IMR-90 (cell line): ENCODE measurements around the gene ZNF783. TPM values are rescaled to one million over a fixed set of nuclear protein-coding genes. Genes with fewer than 3 reads are reported as not detected.

Experiments
- ATAC-seq: fragments of 200-7000 bp; cut with Tn5 transposase; 2 replicates; pipeline ENCODE4 v1.9.1; 2020; ENCODE audit warnings: low read depth, mild to moderate bottlenecking, moderate library complexity
- BruUV-seq: library from RNA; stranded (reverse); fragments of 400-500 nt; replicated peaks from 2 replicates; lab custom pipeline; 2021; lab: Mats Ljungman, UMichigan
- CTCF ChIA-PET: fragments of 300-600 bp; formaldehyde crosslinking; extraction: SDS; loops from one replicate; lab custom pipeline; 2021; ENCODE audit warnings: antibody characterized with exemption; lab: Yijun Ruan, JAX
- POLR2A ChIA-PET: fragments of 300-600 bp; sonication (Branson Sonifier 250); formaldehyde crosslinking; loops from one replicate; lab custom pipeline; 2022; ENCODE audit warnings: antibody characterized with exemption; ENCODE audit not compliant: unreplicated experiment; lab: Charles Lee
- DNase-seq: peaks from one replicate; pipeline ENCODE4 v3.0.0; 2013
- H2AFZ ChIP-seq: replicated peaks from 2 replicates; pipeline ENCODE3; 2013; ENCODE audit warnings: low read length, mild to moderate bottlenecking; ENCODE audit not compliant: poor library complexity
- H2AK5ac ChIP-seq: 2 replicates; pipeline ENCODE4 v1.6.1; 2013; ENCODE audit warnings: low read depth, low read length, inconsistent platforms
- H2AK9ac ChIP-seq: replicated peaks from 2 replicates; pipeline ENCODE3; 2013; ENCODE audit warnings: mild to moderate bottlenecking, low read depth, low read length, moderate library complexity; ENCODE audit not compliant: poor library complexity
- H2BK120ac ChIP-seq: 2 replicates; pipeline ENCODE4 v1.6.1; 2013; ENCODE audit warnings: low read depth, low read length, inconsistent platforms
- H2BK15ac ChIP-seq: 3 replicates; pipeline ENCODE4 v1.6.1; 2013; ENCODE audit warnings: low read depth, low read length, inconsistent platforms
- H2BK20ac ChIP-seq: 2 replicates; pipeline ENCODE4 v1.6.1; 2013; ENCODE audit warnings: low read depth, mild to moderate bottlenecking, inconsistent platforms, low read length, moderate library complexity
- H2BK5ac ChIP-seq: 2 replicates; pipeline ENCODE4 v1.6.1; 2013; ENCODE audit warnings: mild to moderate bottlenecking, low read depth, low read length, inconsistent platforms; ENCODE audit not compliant: poor library complexity, severe bottlenecking
- H3K14ac ChIP-seq: replicated peaks from 2 replicates; pipeline ENCODE4 v1.6.1; 2013; ENCODE audit warnings: low read depth, low read length, inconsistent platforms
- H3K18ac ChIP-seq: 2 replicates; pipeline ENCODE4 v1.6.1; 2013; ENCODE audit warnings: low read depth, low read length, control low read depth
- H3K23ac ChIP-seq: 2 replicates; pipeline ENCODE4 v1.6.1; 2013; ENCODE audit warnings: low read depth, low read length, inconsistent platforms
- H3K27ac ChIP-seq: 2 replicates; pipeline ENCODE4 v1.5.1; 2013; ENCODE audit warnings: mild to moderate bottlenecking, control low read depth, low read length; ENCODE audit not compliant: insufficient read depth
- H3K27me3 ChIP-seq: 2 replicates; pipeline ENCODE4 v1.6.1; 2013; ENCODE audit warnings: low read length; ENCODE audit not compliant: control insufficient read depth, insufficient read depth
- H3K36me3 ChIP-seq: 2 replicates; pipeline ENCODE4 v1.6.1; 2013; ENCODE audit warnings: low read length, mixed read lengths; ENCODE audit not compliant: control insufficient read depth, insufficient read depth
- H3K4ac ChIP-seq: 2 replicates; pipeline ENCODE4 v1.6.1; 2013; ENCODE audit warnings: low read depth, low read length, inconsistent platforms
- H3K4me1 ChIP-seq: 2 replicates; pipeline ENCODE4 v1.6.1; 2013; ENCODE audit warnings: low read length, mixed read lengths; ENCODE audit not compliant: control insufficient read depth, insufficient read depth
- H3K4me2 ChIP-seq: 2 replicates; pipeline ENCODE4 v1.6.1; 2013; ENCODE audit warnings: low read depth, mild to moderate bottlenecking, control low read depth, low read length, moderate library complexity
- H3K4me3 ChIP-seq: 2 replicates; pipeline ENCODE4 v1.5.1; 2013; ENCODE audit warnings: low read depth, mild to moderate bottlenecking, control low read depth, low read length, moderate library complexity; ENCODE audit not compliant: insufficient read depth
- H3K56ac ChIP-seq: 2 replicates; pipeline ENCODE4 v1.6.1; 2013; ENCODE audit warnings: low read length, inconsistent platforms; ENCODE audit not compliant: insufficient read depth; ENCODE audit errors: extremely low read depth
- H3K79me1 ChIP-seq, 2 experiments: 2 replicates each; pipeline ENCODE4 v1.6.1; 2013; ENCODE audit warnings: low read length in 2 of 2, inconsistent platforms in 1 of 2, low read depth in 1 of 2
- H3K9ac ChIP-seq: 2 replicates; pipeline ENCODE4 v1.6.1; 2013; ENCODE audit warnings: low read depth, low read length, control low read depth
- H3K9me1 ChIP-seq: 2 replicates; pipeline ENCODE4 v1.6.1; 2013; ENCODE audit warnings: low read length, inconsistent platforms; ENCODE audit not compliant: insufficient read depth
- H3K9me3 ChIP-seq: 2 replicates; pipeline ENCODE4 v1.6.1; 2013; ENCODE audit warnings: low read length; ENCODE audit not compliant: control insufficient read depth, insufficient read depth
- H4K20me1 ChIP-seq: 2 replicates; pipeline ENCODE4 v1.6.1; 2013; ENCODE audit warnings: low read length, inconsistent platforms; ENCODE audit not compliant: insufficient read depth
- H4K5ac ChIP-seq: 2 replicates; pipeline ENCODE4 v1.6.1; 2013; ENCODE audit warnings: mild to moderate bottlenecking, low read depth, low read length, control low read depth
- H4K8ac ChIP-seq, 2 experiments: 2 replicates each; pipeline ENCODE4 v1.6.1; 2013; ENCODE audit warnings: low read depth in 2 of 2, low read length in 2 of 2, control low read depth in 1 of 2, inconsistent platforms in 1 of 2
- H4K91ac ChIP-seq: 2 replicates; pipeline ENCODE4 v1.6.1; 2013; ENCODE audit warnings: low read depth, low read length, inconsistent platforms; ENCODE audit not compliant: insufficient read depth
- MXI1 ChIP-seq: IDR thresholded peaks from 2 replicates; pipeline ENCODE4 v1.6.1; 2012; ENCODE audit warnings: low read depth, mild to moderate bottlenecking, low read length, moderate library complexity, borderline replicate concordance
- SMC3 ChIP-seq: fragments of 150-350 bp; IDR thresholded peaks from 2 replicates; pipeline ENCODE4 v1.6.1; 2016; ENCODE audit warnings: low read depth, mild to moderate bottlenecking, antibody characterized with exemption, low read length, moderate library complexity
- WGBS, 2 experiments: methylation state at CpG; one replicate each; pipeline versions ENCODE4 v1.1.5 to v1.1.7; 2013; ENCODE audit warnings: missing lambda C conversion rate in 2 of 2; ENCODE audit not compliant: insufficient read length in 1 of 2; ENCODE audit errors: extremely low coverage in 2 of 2; 5-methylcytosine and 5-hydroxymethylcytosine counted together
- dilution Hi-C: fragments of 300-500 bp; cut with HindIII; formaldehyde crosslinking; loops from one replicate; pipeline ENCODE4 v1.14.3; 2018; ENCODE audit warnings: low sequenced_read_pairs; ENCODE audit not compliant: unreplicated experiment
- in situ Hi-C: fragments of 300-500 bp; cut with MboI; formaldehyde crosslinking; loops from 3 replicates; pipeline ENCODE4 v1.14.3; 2019; ENCODE audit warnings: low sequenced_read_pairs, inconsistent platforms, mixed read lengths
- intact Hi-C: fragments of 100-400 bp; cut with micrococcal nuclease; formaldehyde crosslinking; loops from 2 replicates; pipeline ENCODE4 v1.10.0; 2022
- polyA plus RNA-seq, 3 experiments: library from polyadenylated mRNA; depleted of rRNA; stranded (reverse); fragments of >200 nt; gene quantifications; 2 replicates each; pipeline ENCODE4 v1.2.3, GENCODE V29; 2012; ENCODE audit warnings: low replicate concordance in 1 of 3
- total RNA-seq: library from RNA; depleted of rRNA; stranded (reverse); fragments of >200 nt; gene quantifications from 2 replicates; pipeline ENCODE4 v1.2.3, GENCODE V29; 2012
- TF ChIP-seq, protein P1 (sequence below): conservative IDR thresholded peaks from 2 replicates; pipeline ENCODE4 v1.5.1; 2012; ENCODE audit warnings: mild to moderate bottlenecking, low read depth, low read length, improper control_type of control experiment

The ZNF783 gene
- total and polyA plus RNA-seq, 2 of the 4 experiments (the other 2 are of a cell fraction), result 2.3 to 7.2 TPM

- DNase-seq, result no peak
- CTCF ChIA-PET, result no interaction called here
- no TSS peak for BruUV-seq
Measured at GRCh38 chr7:149289856-149290255, 27.9 kb downstream of the ZNF783 start.

More at GRCh38 chr7:149289856-149290255, 27.9 kb downstream of the ZNF783 start:
- POLR2A ChIA-PET, result no interaction called here
- H2AK5ac ChIP-seq, result no peak overlapping the region
- peaks cover under 1% of the 10 kb centered on the region for H3K9me1 ChIP-seq
- no peak overlapping the region for H4K5ac ChIP-seq
- H2BK15ac ChIP-seq, result no peak overlapping the region
- H2BK5ac ChIP-seq, result no peak overlapping the region
- H2BK120ac ChIP-seq, result no peak overlapping the region
- H2AK9ac ChIP-seq, result no peak overlapping the region
- no peak overlapping the region for H2AFZ ChIP-seq
- no peak overlapping the region for H3K4ac ChIP-seq
- H3K9ac ChIP-seq, result no peak overlapping the region
- in situ Hi-C loops (no loop called here), dilution Hi-C loops (no loop called here), intact Hi-C loops (no loop called here)
- H3K18ac ChIP-seq, result no peak overlapping the region
- H2BK20ac ChIP-seq, result no peak overlapping the region
- WGBS, 2 experiments, result no CpG with 5 or more reads among the region's 4 CpGs
- ATAC-seq, result no peak
- 0 out of 2 replicates have a peak, but pooled peaks cover under 1% of the 10 kb centered on the region for H3K4me1 ChIP-seq
- H3K9me3 ChIP-seq, result no peaks in the 10 kb centered on the region
- no peak overlapping the region for H3K27ac ChIP-seq
- H3K36me3 ChIP-seq, result peaks cover 6% of the 10 kb centered on the region; the same call in 1 of the 2 replicates
- H3K27me3 ChIP-seq, result no peaks in the 10 kb centered on the region
- TF ChIP-seq, protein P1, sequence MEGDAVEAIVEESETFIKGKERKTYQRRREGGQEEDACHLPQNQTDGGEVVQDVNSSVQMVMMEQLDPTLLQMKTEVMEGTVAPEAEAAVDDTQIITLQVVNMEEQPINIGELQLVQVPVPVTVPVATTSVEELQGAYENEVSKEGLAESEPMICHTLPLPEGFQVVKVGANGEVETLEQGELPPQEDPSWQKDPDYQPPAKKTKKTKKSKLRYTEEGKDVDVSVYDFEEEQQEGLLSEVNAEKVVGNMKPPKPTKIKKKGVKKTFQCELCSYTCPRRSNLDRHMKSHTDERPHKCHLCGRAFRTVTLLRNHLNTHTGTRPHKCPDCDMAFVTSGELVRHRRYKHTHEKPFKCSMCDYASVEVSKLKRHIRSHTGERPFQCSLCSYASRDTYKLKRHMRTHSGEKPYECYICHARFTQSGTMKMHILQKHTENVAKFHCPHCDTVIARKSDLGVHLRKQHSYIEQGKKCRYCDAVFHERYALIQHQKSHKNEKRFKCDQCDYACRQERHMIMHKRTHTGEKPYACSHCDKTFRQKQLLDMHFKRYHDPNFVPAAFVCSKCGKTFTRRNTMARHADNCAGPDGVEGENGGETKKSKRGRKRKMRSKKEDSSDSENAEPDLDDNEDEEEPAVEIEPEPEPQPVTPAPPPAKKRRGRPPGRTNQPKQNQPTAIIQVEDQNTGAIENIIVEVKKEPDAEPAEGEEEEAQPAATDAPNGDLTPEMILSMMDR, result no peak
- TF ChIP-seq MXI1, result no peak
- TF ChIP-seq SMC3, result no peak
- H3K56ac ChIP-seq, result no peak overlapping the region
- H3K4me2 ChIP-seq, result no peak overlapping the region
- H3K79me1 ChIP-seq, result peaks cover 0 to 3% of the 10 kb centered on the region in 2 experiments; a peak in 1 of 4 replicates
- H4K8ac ChIP-seq, result no peak overlapping the region
- H4K91ac ChIP-seq, result no peak overlapping the region
- H3K23ac ChIP-seq, result no peak overlapping the region
- H3K4me3 ChIP-seq, result no peak overlapping the region
- peaks cover 1% of the 10 kb centered on the region; the same call in 1 of the 2 replicates for H4K20me1 ChIP-seq
- H3K14ac ChIP-seq, result no peak overlapping the region
